NCI-H748 (cell line): Measurements from ENCODE around the gene FADS6.
A peak's percentile ranks its signal among the peaks of the same experiment; 100 is the strongest.

Experiments
- DNase-seq: peaks from one replicate; lab custom pipeline; 2025; ENCODE audit not compliant: unreplicated experiment; lab: John Stamatoyannopoulos, UW

FADS6 gene

DNA sequence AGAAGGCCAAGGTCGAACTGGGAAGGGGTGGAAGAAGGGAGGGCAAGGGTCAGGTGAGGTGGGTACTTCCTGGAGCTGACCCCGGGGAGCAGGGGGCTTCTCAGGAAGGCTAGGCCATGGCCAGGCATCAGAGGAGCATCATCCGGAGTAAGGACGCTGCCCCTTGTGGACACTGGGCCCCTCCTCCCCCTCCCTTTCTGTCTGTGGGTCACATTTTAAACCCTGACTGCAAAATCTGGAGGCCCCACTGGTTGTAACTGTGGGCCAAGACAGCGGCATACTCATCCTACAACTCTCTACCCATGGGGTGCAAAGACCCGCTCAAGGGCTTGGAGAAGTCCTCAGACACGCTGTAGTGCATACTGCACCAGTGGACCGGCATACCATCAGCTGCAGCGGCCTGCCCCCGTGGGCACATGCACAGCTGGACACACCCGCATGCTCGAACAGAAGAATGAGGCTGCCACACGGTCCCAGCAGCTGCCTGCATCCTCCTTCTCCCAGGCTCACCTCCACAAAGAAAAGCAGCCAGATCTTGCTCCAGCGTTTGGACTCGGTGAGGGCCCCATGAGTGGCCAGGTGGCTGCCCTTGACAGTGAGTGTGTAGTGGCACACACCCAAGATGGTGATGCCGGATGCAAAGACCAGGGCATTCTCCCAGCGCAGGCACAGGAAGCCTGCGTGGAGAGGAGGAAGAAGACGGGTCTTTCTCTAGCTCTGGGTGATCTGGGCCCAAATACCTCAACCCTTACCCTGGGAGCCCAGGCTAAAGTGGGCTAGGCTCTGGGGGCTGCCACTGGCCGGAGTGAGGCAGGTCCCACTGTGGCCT is 1.2 kb downstream of the FADS6 start:
- DNase-seq: no peak

DNA sequence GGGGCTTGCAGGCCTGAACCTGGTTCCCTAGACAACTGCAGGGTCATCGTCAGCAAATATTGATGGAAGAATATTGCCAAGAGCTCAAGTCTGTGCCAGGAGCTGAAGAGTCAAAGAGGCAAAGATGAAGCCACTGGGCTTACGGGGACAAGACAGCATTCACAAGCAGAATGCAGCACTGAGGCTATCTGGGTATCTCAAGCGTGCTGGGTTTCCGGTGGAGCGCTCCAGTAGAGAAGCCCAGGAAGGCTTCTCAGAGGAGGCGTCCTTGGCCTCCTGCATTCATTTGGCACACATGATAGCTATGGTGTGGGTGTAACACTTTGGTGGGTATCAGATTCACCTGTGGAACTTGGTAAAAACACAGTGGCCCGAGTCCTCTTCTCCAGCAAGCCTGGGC is 2.9 kb downstream of the FADS6 start:
- DNase-seq: no peak

GRCh38 chr17:74888469-74888868 is 5.0 kb downstream of the FADS6 start:
- no peak for DNase-seq

DNA sequence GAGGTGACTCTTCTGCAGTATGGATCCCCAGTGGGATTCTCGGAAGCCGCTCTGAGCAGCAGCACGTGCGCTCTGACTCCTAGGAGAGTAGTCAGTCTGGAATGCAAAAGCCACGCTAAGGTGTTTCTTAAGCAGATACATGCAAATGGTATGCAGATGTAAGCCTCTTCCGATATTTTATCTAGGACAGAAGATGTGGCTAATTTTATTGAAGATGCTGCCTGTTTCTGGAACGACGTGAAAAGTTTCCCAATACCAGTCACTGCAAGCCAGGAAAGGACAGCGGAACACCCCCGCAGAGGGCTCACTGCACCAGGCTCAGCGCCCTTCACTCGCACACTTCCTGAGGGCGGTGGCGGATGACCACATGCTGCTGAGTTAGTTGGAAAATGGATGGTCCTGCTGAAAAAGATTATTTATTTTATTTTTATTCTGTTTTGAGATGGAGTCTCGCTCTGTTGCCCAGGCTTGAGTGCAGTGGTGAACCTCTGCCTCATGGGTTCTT is 10.1 kb downstream of the FADS6 start:
- DNase-seq: no peak

DNA sequence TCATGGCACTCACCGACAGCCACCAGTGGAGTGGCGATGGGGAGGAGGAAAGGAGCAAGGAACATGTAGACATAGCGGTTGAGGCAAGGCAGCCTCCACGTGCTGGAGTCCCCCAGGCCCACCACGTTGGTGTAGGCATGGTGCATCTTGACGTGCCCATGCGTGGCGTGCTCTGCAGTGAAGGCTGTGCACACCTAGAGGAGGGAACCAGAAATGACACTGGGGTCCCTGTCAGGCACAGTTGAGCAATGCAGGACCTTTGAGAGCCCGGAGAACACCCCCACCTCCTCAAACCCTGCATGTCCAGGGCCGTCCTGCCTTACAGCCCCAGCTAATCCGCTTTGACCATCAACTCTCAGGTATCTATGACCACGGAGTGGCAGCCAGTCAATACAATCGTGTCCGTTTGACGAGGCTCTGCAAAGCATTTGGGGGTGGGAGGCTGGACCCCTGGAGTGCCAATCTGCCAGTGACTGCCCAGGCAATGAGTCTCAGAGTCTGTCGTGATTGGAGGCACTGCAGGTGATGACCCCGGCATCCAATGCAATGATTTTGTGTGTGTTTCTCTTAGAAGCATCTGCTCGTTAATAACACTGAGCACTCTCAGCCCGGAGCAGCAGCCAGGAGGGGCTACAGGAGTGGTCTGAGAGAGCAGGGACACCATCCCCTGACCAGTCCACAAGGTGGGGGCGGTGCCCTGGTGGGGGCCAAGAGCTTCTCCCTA is 10.8 kb downstream of the FADS6 start:
- DNase-seq: no peak

DNA sequence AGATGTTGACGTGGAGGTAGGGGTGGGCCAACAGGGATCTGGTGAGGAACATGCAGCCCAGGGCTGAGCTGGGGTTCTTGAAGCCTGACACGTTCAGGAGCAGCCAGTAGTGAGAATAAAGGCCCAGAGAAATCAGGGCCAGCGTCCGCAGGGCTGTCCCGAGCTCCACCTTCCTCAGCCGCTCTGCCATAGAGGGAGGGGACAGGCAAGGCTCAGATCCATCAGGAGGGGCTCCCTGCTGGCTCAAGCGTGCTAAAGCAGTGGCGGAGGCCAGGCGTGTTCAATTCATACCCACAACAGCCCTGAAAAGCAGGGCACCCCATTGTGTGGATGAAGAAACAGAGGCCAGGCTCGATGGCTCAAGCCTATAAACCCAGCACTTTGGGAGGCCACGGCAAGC is 12.4 kb downstream of the FADS6 start:
- no peak for DNase-seq

DNA sequence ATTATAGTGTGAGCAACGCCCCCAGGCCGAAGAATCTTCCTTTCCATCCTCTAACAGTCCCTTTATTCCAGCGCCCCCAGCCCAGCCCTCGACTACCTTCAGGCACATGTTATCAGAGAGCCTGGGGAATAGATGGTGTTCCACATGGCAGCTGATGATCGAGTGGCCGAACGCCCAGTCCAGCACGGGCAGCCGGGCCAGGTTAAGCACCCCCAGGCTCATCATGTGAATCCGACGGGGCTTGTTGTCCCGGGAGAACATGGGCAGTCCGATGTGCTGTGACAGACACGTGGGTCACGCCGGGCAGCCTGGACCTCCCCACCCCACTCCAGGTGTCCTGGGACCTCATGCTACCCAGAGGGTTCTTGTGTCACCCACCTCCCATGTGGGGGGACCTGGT is 14.1 kb downstream of the FADS6 start:
- no peak for DNase-seq

GRCh38 chr17:74878658-74879057 is 14.8 kb downstream of the FADS6 start:
- no peak for DNase-seq

DNA sequence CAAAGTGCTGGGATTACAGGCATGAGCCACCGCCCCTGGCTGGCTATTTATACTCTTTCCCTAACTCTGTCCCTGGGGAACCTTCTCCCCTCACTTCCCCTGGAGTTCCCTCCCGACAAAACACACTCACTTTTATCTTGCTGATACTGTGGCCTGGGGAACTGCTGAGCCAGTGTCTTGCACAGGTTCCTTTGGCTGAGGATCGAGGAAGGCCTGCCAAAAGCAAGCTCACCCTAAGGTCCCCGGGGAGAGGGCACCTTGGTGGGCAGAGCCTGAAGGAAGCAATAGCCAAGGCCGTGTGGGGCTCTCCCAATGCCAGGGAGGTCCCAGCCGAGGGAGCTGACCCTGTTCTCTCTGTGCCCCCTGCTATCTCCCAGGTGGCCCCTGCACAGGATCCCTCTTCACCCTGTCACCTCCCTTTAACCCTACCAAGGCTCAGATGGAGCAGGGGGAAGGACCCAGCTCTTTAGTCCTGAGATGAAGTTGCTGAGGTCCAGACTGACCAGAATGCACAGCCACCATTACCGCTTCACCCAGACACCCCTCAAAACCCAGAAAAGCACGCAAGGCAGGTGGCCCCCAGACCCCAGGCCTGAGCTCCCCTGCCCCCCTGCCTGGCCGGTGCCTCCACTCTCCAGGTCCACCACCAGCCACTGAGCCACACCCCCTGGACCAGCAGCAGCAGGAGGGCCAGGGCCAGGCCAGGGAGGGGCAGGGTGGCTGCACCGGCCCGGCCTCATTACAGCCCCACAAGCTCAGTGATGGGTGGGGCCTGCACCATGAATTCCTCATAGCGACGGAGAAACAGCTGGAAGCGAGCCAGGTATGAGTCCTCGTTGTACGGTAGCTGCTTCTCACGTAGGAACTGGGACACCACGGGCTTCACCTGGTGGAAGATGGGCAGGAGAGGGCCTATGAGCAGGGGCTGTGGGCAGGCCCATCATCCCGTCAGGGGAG is 15.6 kb downstream of the FADS6 start:
- DNase-seq: peak; percentile 52

DNA sequence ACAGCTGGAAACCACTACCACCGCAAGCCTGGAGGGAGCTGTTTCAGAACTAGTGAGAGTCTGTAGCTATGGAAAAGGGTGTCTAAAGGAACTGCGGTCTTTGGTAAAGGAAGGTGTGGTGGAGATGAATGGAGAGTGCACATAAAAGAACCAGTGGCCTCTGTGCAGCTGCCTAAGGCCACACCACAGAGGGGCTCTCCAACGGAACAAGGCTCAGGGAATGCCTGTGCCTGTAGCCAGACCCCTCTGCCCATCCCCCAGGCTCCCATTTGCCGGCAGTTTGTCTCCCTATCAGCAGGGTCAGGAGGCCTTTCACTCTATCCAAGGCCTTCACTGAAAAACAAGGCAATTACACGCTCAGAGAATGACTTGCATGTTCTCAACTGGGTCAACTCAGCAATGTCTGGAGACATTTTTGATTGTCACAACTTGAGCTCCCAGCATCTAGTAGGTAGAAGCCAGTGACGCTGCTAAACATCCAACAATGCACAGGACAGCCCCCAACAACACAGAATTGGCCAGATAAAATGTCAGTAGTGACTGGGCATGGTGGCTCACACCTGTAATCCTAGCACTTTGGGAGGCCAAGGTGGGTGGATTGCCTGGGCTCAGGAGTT is 17.3 kb downstream of the FADS6 start:
- no peak for DNase-seq

- DNase-seq: no peak
These were observed 18.1 kb downstream of the FADS6 start for GRCh38 chr17:74875155-74875976.

DNA sequence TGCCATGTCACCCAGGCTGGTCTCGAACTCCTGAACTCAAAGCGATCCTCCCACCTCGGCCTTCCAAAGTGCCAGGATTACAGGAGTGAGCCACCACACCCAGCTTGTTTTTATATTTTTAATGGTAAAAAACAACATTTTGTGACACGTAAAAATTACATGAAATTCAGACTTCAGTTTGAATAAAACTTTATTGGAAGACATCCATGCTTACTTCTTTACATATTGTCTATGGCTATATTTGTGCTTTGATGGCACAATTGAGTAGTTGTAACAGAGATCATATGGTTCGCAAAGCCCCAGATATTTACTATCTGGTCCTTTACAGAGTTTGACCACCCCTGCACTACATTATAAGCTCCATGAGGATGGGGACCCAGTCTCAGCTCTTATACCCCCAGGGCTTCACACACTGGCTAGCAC is 18.8 kb downstream of the FADS6 start:
- no peak for DNase-seq

DNA sequence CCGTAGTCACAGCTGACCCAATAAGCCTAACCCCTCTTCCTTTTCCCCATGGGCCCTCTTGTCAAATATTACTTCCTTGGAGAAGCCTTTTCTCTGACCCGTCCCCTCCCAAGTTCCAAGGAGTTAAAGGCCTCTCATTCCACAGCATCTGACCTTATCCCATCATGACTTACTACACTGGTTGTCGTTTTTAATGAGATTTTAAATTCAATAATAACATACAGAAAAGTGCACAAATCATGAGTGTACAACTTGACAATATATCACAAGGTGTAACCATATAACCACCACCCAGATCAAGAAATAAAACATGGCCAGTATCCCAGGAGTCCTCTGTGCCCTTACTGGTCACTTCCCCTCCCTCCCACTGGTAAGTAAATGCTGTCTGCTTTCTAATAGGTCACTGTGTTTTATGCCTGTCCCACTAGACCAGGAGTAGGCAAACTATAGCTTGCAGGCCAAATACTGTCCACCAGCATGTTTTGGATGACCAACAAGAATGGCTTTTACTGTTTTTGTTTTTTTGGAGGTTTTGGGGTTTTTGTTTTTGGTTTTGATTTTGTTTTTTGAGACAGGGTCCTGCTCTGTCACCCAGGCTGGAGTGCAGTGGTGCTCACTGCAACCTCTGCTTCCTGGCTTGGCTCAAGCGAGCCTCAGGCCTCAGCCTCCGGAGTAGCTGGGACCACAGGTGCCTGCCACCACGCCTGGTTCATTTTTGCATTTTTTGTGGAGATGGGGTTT is 19.4 kb downstream of the FADS6 start:
- DNase-seq: peak; percentile 10

DNA sequence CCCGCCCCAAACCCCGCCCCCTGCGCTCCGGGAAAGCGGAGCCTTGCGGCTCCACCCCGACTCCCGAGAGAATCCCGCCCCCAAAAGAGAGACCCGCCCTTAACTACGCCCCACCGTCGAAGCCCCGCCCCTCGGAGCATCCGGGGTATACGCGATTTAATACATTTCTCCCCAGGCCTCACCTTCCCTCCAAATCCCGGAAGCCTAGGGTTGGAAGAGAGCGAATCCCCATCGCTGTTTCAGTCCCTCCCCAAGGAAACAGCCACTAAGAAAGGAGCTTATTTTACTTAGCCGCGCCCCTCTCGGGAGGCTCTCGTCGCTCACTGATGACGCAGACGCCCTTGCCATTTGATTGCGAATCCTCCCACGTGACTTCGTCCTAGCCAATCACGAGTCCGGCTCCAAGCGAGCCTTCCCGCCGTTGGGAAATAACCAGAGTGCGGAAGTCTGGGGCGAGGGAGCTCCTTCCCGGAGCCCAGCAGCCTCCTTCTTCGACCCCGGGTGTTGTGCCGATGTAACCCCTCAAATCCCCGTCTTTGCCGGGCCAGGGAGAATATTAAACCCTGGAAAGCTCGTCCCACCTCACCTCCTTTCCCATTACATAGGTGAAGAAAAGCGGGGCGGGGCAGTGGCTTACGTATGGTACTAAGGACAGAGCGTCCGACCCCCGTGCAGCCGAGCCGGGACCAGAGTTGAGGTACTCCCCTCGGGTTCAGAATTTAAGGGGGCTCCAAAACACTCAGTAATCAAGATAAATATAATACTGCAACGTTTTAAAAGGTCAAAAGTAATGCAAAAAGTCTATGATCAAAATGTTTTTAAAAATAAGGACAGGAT is 20.2 kb downstream of the FADS6 start:
- DNase-seq: peak; percentile 99

GRCh38 chr17:74872313-74873036 is 21.0 kb downstream of the FADS6 start, which contains the start of gene FDXR:
Gene FDXR, minus strand, starts transcription at chr17:74872994. Its CDS starts 50 bp downstream, at chr17:74872944.
- DNase-seq: peak; percentile 69

- DNase-seq: no peak
These were observed 21.9 kb downstream of the FADS6 start for GRCh38 chr17:74871356-74872076.

- no peak for DNase-seq
These were observed 22.9 kb downstream of the FADS6 start for GRCh38 chr17:74870512-74870911.
